Hepatocyte (in vitro differentiated cells): ENCODE results near the gene NLRP12.

ENCODE experiments used
- EZH2 ChIP-seq: fragments of 200-600 bp; sonication (generic); IDR thresholded peaks from 2 replicates; pipeline ENCODE4 v1.6.1; 2016; ENCODE audit warnings: antibody characterized with exemption, mild to moderate bottlenecking, borderline replicate concordance
- TF ChIP-seq, protein P1 (sequence below): fragments of 200-600 bp; sonication (generic); IDR thresholded peaks from 2 replicates; pipeline ENCODE4 v1.5.1; 2016; ENCODE audit warnings: antibody characterized with exemption, mild to moderate bottlenecking; ENCODE audit not compliant: poor library complexity

DNA sequence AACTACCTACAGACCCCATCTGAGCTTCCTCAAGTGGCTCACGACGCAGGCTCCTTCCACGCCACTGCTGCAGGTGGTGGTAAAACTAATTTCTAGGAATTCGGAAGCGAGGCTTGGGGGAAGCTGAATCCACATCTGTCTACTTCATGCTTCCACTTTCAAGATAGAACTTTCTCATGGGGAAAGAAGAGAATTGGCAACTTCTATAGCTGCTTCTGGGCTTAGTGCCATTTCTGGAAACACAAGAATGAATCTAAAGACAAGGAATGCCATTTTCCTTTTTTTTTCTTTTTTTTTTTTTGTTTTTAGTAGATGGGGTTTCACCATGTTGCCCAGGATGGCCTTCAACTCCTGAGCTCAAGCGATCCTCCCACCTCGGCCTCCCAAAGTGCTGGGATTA is 2.8 kb upstream of the NLRP12 start:
- TF ChIP-seq, protein P1, sequence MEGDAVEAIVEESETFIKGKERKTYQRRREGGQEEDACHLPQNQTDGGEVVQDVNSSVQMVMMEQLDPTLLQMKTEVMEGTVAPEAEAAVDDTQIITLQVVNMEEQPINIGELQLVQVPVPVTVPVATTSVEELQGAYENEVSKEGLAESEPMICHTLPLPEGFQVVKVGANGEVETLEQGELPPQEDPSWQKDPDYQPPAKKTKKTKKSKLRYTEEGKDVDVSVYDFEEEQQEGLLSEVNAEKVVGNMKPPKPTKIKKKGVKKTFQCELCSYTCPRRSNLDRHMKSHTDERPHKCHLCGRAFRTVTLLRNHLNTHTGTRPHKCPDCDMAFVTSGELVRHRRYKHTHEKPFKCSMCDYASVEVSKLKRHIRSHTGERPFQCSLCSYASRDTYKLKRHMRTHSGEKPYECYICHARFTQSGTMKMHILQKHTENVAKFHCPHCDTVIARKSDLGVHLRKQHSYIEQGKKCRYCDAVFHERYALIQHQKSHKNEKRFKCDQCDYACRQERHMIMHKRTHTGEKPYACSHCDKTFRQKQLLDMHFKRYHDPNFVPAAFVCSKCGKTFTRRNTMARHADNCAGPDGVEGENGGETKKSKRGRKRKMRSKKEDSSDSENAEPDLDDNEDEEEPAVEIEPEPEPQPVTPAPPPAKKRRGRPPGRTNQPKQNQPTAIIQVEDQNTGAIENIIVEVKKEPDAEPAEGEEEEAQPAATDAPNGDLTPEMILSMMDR: no peak
- TF ChIP-seq EZH2: no peak
